Stromal cell of bone marrow (primary cell): ENCODE data around the gene BABAM1.

ENCODE experiments used
- DNase-seq: peaks from one replicate; pipeline ENCODE4 v3.0.0-alpha.2; 2012; ENCODE audit warnings: low read depth

Gene BABAM1

DNA sequence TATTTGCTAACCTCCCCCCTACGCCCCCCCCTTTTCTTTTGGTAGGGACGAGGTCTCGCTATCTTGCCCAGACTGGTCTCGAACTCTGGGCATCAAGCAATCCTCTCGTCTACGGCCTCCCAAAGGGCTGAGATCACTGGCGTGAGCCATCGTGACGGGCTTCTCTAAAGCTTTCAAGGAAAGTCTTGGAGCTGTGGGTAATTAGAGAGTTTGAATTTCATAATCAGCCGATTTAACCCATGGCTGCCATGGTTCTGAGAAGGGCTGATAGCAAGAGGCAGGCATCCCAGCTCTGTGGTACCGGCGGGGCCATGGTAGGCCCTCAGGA, 36.7 kb downstream of the BABAM1 start:
- no peak for DNase-seq

GRCh38 chr19:17304386-17305215, 37.4 kb downstream of the BABAM1 start:
- DNase-seq = no peak

DNA sequence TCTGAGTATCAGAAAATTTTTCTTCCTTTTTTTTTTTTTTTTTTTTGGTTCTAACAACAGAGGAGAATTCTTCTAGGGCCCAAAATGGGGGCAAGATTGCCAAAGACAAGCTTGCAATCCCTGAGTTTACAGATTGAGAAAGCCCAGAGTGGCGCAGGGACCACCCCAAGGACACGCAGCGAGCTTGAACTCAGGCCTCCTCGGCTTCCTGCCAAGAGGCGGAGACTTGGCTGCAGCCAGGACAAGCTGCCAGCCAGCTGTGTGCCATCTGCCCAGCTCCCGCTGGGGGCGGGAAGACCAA, 37.9 kb downstream of the BABAM1 start:
- DNase-seq = no peak

- DNase-seq = peak; percentile 94
These were observed 38.5 kb downstream of the BABAM1 start, which contains the start of gene MRPL34 for GRCh38 chr19:17305517-17306284. MRPL34 (plus strand) TSS chr19:17305872; CDS start chr19:17305893, 21 bp downstream.

GRCh38 chr19:17306285-17306714, 39.1 kb downstream of the BABAM1 start:
- DNase-seq = no peak

DNA sequence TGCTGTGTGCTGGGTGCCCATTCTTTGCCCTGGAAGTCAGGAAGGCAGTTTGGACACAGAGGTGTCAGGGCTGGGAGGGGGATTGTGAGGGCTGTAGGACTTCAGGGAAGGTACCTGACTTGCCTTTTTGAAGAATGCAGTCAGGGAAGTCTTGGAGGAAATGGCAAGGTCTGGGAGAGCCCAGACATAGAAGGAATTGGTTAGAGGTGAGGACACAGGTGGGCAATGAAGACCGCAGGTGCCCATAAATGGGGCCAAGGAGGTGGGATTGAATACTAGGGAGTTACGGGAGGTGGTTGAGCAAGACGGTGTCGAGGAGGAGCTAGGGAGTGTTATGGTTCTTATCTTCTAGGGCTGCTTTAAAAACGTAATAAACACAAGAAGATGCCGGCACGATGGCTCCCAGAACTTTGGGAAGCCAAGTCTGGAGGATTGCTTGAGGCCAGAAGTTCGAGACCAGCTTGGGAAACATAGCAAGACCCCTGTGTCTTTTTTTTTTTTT, 40.7 kb downstream of the BABAM1 start:
- DNase-seq = no peak

GRCh38 chr19:17309198-17309964, 42.1 kb downstream of the BABAM1 start, which contains the start of gene DDA1:
DDA1 (plus strand) TSS chr19:17309563; CDS start chr19:17309655, 92 bp downstream.
- peak; percentile 100 for DNase-seq

DNA sequence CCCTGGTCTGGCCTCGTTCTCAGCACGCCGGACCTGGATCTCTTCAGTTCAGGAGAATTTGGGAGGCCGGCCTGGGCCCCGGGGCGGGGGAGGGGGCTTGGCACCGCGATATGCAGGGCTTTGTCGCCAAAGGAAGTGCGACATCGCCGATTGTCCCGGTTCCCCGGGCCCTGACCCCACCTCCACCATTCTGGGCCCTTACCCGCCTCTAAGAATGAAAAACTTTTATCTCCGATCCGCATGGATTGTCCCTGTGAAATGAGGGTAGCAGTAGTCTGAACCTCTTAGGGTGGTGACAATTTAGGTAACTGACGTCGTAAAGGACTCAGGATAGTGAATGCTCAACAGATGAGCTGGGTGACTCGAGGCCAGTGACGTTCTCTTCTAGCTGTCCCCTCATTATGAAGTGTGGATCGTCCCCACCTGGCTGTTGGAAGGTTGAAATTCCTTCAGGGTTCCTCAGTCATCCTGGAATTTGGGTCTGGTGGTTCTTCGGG, 42.8 kb downstream of the BABAM1 start:
- DNase-seq = no peak

- DNase-seq = no peak
These were observed 44.4 kb downstream of the BABAM1 start for GRCh38 chr19:17311455-17312188.

- no peak for DNase-seq
These were observed 45.2 kb downstream of the BABAM1 start for GRCh38 chr19:17312189-17313113.

DNA sequence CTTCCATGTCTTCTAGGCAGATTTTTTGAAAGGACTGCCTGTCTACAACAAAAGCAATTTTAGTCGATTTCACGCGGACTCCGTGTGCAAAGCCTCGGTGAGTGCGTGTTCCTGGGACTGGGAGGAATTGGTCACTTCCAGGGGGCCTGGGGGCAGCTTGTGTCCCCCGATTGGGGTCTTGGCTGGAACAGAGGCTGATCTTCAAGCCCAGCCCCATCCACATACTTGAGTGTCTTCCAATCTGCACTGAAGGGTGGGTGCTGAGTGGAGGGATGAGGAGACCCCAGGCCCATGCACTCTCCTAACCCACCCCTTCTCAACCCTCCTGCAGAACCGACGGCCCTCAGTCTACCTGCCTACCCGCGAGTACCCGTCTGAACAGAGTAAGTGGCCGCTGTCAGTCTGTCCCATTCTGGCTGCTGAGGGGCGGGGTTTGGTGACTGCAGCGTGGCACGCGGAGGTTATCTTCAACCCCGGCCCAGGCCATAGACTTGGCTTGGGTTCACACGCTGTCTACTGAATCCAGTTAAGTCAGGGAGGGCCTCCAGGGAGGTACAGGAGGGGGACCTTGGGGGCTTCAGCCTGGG, 46.9 kb downstream of the BABAM1 start:
- no peak for DNase-seq

DNA sequence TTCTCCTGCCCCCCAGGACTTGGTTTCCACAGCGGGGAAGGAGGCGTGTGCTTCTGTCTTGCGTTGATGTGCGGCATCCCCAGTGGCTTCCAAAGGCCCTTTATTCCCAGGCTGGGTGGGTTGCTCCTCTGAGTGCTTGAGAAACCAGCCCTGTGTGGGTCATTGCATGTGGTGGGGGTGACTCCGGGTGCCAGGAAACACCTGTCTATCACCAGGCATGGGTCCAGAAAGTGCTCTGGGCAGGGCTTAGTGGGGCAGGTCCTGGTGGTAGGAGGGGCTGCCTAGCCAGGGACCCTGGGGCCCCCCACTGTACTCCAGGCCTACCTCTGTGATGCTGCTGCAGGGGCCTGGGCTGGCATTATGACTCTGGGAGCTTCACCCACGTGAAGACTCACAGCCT, 51.7 kb downstream of the BABAM1 start:
- DNase-seq = no peak

- DNase-seq = no peak
These were observed 52.4 kb downstream of the BABAM1 start for GRCh38 chr19:17319473-17320238.

DNA sequence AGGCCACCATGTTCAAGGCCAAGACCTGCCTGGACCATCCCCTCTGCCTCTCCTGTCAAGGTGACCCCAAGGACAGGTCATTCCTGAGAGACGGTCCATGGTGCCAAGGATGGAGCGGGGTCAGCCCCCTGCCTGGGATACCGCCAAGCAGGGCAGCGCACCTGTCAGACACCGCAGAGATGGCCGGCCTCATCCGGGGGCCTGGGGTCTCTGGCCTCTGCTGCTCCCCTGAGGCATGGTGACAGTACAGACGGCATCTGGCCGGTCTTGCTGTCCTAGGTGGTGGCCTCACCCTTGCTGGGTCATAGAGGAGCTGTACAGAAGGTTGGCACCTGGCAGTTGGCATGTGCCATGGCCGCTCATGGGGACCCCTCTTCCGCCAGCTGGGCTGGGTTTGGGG, 53.2 kb downstream of the BABAM1 start:
- DNase-seq = no peak

DNA sequence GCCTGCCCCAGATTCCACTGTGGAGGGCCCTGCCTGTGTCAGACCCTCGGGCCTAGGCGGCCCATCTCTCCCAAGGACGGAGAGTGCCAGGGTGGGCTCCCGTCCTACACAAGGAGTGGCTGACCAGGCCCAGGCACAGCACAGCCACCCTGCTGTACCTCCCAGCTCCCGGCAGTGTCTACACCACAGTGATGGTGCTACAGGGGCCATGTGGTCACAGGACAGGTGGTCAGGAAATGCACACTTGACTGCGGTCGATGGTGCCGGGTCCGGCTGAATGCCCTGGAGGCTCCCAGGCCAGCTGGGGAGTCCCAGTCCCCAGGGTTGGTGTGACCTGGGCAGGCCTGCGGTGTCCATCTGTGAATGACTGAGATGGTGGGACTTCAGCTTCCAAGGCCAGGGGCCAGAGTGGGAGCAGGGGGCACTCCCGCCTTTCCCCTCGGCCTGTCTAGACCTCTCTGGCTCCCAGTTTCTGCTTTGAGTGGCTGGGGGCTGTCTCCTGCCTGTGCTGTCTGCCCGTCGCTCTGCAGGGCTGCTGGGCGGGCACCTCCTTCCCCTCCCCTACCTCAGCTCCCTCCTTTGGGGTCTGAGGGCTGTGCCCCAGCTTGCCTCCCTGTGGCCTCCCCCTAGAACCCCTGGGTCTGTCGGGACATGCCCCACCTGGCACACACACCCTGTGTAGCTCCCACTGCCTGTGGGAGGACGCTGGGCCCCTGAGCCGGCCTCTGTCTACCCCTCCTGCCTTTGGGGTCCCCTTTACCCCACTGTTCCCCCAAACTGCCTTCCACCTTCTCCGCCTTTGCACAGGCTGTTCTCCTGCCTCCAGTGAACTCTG, 54.6 kb downstream of the BABAM1 start:
- no peak for DNase-seq

- DNase-seq = no peak
These were observed 55.6 kb downstream of the BABAM1 start for GRCh38 chr19:17322854-17323253.

GRCh38 chr19:17323300-17323963, 56.2 kb downstream of the BABAM1 start:
- no peak for DNase-seq

DNA sequence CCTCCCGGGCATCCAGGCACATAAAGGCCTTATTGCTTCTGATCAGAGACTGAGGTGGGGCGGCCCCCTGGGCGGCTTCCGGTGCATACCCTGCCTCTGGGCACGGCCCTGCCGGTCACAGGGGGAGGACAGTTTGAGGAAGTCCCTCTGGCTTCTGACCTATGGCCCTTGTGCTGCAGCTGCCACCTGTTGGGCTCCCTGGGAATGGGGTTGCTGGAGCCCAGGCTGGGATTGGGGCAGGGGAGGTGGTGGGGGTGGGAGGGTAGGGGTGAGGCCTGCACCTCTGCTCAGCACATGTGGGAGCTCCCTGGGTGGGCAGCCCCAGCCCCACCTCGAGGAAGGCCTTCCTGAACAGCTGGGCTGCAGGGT, 56.7 kb downstream of the BABAM1 start:
- DNase-seq = no peak
